ENCODE data around the gene PUS1.
"Not testable (repeated sequence)": the region's sequence is repeated elsewhere in the genome, so short reads cannot be mapped to it uniquely, and the experiment has no call there.

The PUS1 gene

GRCh38 chr12:131960590-131961325 lies 31.7 kb downstream of the PUS1 start:
- not testable (repeated sequence) for DNase-seq (ENCODE audit: low read depth)

GRCh38 chr12:131961328-131961727 lies 32.3 kb downstream of the PUS1 start:
- not testable (repeated sequence) for DNase-seq (ENCODE audit: low read depth)

GRCh38 chr12:131962069-131962468 lies 33.0 kb downstream of the PUS1 start:
- DNase-seq (ENCODE audit: low read depth), result no peak

- no peak for DNase-seq (ENCODE audit: low read depth)
Observed at GRCh38 chr12:131963381-131963780, 34.3 kb downstream of the PUS1 start.

GRCh38 chr12:131965073-131965472 lies 36.0 kb downstream of the PUS1 start:
- no peak for DNase-seq (ENCODE audit: low read depth)

DNA sequence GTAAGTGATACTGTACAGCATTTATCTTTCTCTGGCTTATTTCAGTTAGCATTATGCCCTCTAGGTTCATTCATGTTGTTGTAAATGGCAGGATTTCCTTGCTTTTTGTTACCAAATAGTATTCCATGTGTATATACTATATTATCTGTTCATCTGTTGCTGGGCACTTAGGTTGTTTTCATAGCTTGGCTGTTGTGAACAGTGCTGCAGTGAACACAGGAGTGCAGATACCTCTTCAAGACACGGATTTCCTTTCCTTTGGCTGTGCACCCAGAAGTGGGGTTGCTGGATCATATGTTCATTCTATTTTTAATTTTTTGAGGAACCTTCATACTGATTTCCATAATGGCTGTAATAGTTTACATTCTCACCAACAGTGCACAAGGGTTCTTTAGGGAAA lies 42.1 kb downstream of the PUS1 start:
- no peak for DNase-seq (ENCODE audit: low read depth)

GRCh38 chr12:131975228-131975627 lies 46.2 kb downstream of the PUS1 start:
- no peak for DNase-seq (ENCODE audit: low read depth)

DNA sequence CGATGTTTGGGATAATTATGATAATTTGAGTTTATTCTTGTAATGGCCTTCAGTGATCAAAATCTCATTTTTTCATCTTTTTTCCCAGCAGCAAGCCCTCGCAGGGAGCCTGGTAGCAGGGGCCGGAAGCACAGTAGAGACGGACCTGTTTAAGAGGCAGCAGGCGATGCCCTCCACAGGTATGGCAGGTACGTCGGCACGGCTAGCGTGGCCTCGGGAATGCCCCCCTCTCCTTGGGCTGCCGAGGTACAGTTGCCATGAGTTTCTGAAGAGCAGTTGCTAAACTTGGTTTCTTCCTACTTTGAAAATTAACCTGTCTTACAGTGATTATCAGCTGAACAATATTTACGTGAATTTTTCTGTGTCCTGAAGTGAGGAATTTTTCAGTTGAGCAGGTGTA lies 50.5 kb downstream of the PUS1 start:
- no peak for DNase-seq (ENCODE audit: low read depth)

DNA sequence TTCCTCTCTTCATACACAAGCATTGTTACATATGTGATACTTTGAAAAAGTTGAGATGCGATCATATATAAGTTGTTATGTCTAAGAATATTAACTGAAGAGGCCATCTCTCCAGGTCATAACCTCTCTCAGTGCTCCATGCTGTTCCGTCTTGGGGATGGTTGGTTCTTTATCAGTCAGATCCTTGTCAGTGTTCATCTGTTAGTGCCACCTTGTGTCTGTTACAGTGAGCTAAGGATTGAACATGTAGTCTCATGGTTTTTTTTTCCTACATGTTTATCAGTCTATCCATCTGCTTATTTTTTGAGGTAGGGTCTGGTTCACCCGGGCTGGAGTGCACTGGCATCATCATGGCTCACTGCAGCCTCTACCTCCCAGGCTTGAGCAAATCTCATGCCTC lies 51.2 kb downstream of the PUS1 start:
- no peak for DNase-seq (ENCODE audit: low read depth)

- no peak for DNase-seq (ENCODE audit: low read depth)
Observed at GRCh38 chr12:131981388-131981787, 52.3 kb downstream of the PUS1 start.

GRCh38 chr12:131982041-131982440 lies 53.0 kb downstream of the PUS1 start:
- DNase-seq (ENCODE audit: low read depth), result no peak

- no peak for DNase-seq (ENCODE audit: low read depth)
Observed at GRCh38 chr12:131983026-131983425, 54.0 kb downstream of the PUS1 start.

GRCh38 chr12:131983554-131983953 lies 54.5 kb downstream of the PUS1 start:
- no peak for DNase-seq (ENCODE audit: low read depth)

- DNase-seq (ENCODE audit: low read depth), result no peak
Observed at GRCh38 chr12:131984334-131984733, 55.3 kb downstream of the PUS1 start.

- DNase-seq (ENCODE audit: low read depth), result not testable (repeated sequence)
Observed at GRCh38 chr12:131985510-131985875, 56.4 kb downstream of the PUS1 start.

DNA sequence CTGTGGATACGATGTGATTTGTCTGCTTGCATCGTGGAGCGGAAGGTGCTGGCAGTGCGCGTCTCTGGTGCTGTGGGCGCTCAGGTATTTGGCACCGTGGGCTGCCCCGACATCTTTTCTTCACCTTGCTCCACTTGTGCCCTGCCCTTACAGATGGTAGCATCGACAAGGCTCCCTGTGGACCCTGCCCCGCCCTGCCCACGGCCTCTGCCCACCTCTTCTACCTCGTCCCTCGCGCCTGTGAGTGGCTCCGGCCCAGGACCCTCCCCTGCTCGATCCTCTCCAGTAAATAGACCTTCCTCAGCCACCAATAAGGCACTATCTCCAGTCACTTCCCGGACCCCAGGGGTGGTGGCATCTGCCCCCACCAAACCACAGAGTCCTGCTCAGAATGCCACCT lies 57.3 kb downstream of the PUS1 start:
- DNase-seq (ENCODE audit: low read depth), result no peak

DNA sequence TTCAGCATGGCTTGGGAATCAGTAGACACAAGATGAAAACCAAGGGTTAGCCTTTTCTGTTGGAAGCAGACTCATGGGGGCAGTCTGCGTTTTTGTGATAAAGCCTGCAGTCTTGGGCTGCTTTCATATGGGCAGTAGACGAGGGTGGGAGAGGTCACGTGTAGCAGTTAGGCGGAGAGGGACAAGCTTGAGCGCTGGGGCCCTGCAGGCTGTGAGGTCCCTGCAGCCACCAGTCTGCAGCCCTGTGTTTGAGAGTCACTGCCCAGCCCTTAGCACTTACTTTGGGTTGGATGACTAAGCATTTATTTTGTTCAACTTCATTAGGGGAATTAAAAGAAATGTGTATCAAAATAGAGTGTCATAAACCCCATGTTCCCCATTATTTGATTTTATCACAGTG lies 57.8 kb downstream of the PUS1 start:
- DNase-seq (ENCODE audit: low read depth), result no peak

- DNase-seq (ENCODE audit: low read depth), result no peak
Observed at GRCh38 chr12:131987552-131987951, 58.5 kb downstream of the PUS1 start.

GRCh38 chr12:131988054-131988796 lies 59.1 kb downstream of the PUS1 start:
- DNase-seq (ENCODE audit: low read depth), result no peak

GRCh38 chr12:131989021-131989420 lies 59.9 kb downstream of the PUS1 start:
- no peak for DNase-seq (ENCODE audit: low read depth)

DNA sequence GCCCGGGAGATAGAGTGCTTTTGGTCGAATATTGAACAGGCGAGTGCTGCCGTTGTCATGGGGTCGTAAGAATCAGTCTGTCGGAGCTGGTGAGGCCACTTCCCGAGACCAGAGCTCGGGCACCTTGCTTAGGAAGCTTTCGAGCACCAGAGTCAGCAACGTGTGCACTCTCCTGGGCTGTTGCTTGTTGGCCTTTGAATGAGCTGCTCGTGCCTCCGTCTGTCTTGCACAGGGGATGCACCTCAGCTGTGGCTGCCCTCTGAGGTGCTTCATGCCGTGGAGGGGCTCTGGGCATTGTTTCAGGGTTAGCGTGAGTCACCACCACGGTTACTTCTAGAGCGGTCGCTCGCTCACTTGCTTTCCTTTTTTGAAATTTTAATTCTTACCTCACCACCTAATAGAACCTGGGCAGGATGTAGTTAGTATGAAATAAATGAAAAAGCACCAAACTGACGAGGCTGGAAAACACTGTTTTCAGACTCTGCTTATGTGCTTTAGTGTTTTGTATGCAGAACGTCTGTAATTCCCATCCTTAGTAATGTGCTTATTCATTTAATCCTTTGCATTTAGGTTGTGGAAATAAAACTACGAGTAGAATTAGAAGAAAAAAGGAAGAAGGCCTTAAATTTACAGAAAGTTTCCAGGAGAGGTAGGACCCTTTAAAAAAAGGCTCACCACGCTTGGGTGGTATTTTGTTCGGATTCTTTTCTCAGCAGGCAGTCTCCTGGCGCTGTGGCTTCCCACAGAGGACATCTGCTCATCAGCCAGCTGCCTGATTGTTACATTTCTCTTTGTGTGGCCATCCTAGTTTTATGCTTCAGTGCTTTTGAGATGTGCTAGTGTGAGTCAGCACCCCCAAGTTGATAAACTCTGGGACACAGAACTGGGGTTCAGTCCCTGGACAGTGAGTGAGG lies 61.2 kb downstream of the PUS1 start:
- no peak for DNase-seq (ENCODE audit: low read depth)

DNA sequence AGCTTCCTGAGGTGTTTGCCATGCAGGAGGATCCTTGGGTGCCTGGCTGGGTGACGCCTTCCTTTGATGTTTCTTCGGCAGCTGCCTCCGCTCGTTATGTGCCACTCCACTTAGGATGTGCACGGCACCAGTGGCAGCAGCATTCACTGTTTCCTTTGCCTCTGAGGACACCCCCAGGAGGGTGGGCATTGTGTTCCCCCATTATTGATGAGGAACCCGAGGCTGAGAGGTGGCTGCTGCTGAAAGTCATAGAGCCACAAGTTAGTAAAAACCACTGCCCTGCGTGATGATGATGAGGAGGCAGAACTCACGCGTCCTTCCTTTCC lies 61.9 kb downstream of the PUS1 start:
- DNase-seq (ENCODE audit: low read depth), result no peak

Data from activated T-cell treated with anti-CD3 and anti-CD28 coated beads for 1 hour (primary cell).